GM18499 (cell line): Measurements from ENCODE around the gene C3orf20.

Experiments
- ATAC-seq: cut with Tn5 transposase; IDR thresholded peaks from one replicate; pipeline ENCODE4 v1.9.1; 2021; ENCODE audit warnings: moderate number of reproducible peaks; ENCODE audit not compliant: insufficient read depth, unreplicated experiment

C3orf20 gene

DNA sequence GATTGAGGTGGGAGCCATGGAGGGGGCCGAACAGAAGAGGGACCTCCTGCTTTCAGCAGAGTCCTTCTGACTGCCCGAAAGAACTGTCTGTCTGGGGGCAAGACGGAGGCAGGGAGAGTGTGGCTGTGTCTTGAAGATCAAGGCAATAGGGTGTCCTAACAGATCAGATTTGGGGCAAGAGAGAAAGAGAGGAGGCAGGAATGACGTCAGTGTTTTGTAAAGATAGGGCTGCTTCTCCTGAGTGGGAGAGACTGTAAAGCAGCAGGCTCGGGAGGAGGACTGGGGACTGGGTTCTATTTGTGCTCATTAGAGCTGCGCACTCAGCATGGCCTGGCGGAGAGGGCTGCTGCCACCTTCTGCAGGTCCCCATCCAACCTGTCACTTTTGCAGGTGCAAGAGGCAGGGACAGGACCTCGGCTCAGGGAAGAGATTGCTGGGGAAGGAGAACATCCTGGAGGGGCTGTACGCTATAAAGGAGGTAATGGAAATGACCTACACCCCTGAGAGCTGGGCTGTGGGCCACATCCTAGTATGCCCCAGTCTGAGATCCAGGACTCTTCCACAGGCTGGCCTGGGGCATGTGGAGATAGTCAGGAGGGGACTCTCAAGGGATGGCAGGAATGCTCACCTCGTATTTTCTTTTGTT is 114.8 kb downstream of the C3orf20 start:
- ATAC-seq = no peak

DNA sequence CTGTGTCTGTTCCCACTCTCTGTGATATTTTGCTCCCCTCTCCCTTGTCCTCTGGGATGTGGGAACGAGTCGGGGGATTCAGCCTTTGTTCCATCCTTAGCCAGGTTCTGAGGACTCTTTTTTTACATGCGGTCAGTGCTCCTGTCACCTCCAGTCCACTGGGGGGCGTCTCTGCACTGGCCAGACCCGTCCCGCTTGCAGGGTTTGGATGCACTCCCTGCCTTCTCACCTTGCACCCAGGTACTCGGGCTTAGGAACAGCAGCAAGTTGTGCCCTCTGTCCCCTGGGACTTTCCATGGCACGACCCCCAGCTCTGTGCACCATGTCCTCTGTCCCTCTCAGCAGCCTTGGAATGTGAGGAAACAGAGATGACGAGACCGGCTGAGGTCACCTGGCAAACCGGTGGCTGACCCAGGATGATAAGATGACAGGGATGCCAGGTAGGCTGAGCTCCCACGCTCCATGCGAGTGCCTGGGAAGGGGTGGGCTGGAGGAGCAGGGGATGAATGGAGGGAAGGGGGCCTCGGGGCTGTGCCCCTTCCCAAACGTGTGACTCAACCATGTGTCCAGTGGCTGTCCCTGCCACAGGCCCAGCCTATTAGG is 116.5 kb downstream of the C3orf20 start:
- ATAC-seq = no peak

DNA sequence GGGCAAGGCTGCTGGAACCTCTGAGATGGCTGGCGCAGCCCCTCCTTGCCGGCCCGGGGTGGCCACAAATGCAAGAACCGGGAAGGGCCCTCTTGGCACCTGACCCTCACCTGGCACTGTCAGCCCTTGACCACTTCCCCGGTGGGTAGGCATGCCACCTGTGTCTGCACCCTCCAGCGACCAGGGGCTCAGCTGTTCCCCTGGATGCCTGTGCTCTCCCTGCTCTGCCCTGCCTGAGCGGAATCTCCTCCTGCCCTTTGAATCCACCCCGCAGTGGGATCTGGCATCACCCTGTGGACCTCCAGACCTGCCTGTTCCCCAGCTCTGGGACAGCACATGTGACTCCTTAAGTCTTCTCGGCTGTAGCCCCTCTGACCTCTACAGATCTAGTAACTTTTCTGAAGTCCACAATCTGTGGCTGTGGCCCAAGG is 117.8 kb downstream of the C3orf20 start:
- no peak for ATAC-seq

DNA sequence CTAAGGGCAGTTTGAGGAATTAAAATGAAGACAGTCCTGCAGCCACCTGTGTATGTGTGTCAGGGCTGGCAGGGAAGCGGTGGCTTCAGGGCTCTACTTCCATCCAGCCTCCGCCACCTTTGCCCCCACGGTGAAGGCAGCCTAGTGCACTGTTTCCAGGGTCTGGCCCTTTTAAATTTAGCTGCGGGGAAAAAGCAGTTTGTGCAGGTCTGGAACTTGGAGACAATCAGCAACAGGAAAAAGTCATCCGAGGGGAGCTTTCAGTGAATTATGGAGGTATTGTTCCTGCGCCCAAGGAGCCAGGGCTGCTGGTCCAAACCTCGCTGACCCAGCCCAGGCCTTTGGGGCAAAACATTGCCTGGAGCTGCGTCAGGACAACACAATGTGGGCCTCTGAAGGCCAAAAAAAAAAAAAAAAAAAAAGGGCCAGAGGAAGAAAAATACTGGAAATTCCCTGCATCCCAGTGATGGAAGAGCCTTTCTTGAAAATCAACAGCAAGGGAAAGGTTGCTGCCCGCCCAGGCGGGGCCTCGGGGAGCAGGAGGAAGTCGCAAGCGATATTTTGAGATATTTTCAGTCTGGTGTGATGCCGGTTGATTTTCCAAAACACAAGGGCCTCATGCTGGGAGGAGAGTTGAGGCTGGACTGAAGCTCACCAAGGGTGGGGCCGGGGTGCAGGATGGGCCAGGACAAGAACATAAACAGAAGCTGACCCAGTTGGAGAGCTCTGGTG is 118.4 kb downstream of the C3orf20 start:
- no peak for ATAC-seq

DNA sequence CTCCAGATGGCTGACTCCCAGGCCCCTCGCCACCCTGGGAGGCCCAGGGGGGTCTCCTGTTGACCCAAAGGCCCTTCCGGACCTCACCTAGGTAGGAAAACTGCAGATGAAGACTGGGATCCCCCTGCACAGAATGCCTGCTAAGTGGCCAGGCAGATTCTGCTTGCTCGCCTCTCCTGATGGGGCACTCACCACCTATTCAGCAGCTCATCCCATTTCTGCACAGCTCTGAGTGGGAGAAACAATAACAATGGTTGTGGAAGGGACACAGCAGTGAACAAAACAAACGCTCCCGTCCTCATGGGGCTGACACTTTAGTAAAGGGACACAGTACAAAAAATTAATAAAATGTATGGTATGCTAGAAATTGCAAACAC is 118.9 kb downstream of the C3orf20 start:
- ATAC-seq = no peak

DNA sequence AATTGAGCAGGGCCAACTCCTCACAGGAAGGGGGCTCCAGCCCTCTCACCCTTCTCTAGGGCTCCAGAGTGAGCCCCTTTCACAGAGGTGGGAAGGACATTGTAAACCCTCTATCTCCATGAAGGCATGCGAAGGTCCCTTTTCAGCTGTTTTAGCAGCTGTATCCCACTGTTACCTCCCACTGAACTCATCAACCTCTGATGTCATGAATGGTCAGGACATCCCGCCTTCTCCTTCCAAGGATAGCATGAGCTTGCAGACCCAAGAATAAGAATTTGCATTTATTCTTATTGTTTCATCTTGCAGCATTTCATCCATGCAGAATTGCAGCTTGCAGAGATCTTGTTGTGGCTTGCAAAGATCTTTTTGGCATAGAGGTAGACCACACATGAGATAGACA is 119.5 kb downstream of the C3orf20 start:
- ATAC-seq = no peak

DNA sequence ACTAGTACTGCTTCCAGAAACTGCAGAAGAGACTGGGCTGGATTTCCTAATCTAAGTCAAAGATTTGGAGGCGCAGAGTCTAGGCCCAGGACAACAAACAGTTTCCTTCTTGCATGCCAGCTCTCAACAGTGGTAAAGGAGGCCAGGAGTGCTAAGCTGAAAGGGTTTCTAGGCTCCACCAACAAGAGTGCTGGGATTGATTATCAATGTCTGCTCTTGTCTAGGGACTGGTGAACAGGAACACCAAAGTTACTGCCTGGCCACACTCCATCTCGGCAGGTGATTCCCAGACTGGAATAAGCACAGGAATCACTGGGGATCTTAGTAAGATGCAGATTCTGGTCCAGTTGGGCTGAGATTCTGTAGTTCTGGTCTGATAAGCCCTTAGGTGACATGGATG is 121.1 kb downstream of the C3orf20 start:
- ATAC-seq = no peak

DNA sequence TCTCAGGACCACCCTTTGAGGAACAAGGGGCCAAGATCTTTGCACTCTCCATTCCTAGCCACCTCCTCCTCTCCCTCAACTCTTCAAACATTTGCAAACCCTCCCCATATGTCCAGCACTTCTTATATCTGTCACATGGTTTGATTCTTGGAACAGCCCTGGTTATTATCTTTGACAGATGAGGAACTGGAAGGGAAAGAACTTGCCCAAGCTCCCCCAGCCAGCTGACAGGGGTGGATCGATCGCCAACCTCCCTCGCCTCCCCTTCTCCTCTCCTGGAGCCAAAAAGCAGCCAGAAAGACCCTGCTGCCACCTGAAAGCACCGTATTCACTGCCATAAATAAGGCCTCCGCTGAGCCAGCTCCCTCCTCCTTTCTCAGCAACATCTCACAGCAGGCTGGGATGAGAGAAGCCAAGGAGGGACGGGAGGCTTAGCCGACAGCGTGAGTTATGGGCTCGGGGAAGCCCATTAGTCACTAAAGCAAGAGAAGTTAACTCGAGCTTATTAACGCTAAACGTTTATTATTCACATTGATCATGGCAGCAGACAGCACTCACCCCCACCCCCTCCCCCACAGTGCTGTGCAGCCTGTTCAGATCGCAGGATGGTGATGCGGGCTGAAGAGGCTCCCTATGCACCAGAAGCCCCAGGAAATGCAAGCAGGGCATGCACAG is 121.6 kb downstream of the C3orf20 start:
- no peak for ATAC-seq

DNA sequence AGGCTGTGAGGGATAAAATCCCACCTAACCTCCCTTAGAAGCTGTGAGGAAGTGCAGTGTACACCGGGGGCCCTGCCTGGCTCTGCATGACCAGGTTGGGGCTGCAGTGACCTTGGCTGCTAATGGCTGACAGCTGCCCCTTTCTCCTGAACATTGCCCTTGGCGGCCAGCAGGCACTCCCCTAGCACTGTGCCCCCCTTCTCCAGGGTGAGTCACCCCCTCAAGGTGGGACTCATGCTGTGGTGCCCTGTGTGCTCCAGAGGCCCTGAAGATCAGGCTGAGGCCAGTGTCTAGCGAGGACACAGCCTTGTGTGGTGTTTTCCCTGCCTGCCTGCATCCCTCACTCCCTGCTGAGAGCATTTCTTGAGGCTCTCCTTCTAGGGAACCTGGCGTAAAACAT is 122.8 kb downstream of the C3orf20 start:
- no peak for ATAC-seq

DNA sequence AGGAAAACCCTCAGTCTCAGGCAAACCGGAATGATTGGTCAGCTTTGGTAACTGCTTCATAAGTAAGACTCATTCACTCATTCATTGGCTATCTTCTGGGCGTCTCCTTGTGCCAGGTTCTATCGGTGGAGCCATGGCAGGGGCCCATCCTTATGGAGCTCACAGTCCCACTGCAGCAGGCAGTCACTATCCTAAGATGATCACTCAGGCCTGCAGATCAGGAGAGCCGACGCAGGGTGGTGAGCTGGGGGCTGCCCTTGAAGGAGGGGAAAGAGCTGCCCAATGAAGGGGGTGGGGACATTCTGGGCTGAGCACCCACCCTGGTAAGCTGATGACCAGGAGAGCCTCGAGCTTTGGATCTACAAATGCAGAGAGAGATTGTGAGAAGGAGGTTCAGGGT is 123.3 kb downstream of the C3orf20 start:
- no peak for ATAC-seq

DNA sequence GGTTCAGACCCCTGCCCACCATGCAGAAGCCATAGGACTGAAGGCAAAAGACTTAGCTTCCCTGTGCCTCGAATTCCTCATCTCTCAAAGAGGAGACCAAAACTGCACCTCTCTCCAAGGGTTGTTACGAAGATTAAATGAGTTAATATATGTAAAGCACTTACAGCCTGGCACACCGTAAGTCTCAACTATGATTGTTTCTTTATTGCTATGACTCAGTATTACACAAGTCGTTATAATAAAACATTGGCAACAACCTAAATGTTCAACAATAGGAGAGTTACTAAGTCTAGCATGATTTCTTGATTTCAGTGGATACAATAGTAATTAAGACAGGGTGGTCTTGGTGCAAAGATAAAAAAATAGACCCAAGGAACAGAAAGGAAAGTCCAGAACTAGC is 124.2 kb downstream of the C3orf20 start:
- ATAC-seq = no peak

DNA sequence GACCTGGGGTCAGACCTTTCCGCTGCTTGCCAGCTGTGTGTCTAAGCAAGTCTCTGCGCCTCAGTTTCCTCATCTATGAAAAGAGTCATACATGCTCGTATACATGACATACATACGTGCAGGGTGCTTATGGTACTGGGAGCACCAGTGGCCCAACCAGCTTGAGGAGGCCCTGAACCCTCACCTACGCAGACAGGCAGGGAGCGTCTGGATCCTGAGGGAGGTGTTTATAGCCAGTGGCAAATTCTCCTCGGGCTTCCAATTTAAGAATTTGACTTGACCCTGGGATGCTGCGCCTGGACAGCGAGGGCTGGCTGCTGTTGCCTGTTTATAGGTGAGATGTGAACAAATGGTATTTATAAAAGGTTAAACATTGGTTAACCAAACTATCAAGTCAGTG is 126.1 kb downstream of the C3orf20 start:
- no peak for ATAC-seq

DNA sequence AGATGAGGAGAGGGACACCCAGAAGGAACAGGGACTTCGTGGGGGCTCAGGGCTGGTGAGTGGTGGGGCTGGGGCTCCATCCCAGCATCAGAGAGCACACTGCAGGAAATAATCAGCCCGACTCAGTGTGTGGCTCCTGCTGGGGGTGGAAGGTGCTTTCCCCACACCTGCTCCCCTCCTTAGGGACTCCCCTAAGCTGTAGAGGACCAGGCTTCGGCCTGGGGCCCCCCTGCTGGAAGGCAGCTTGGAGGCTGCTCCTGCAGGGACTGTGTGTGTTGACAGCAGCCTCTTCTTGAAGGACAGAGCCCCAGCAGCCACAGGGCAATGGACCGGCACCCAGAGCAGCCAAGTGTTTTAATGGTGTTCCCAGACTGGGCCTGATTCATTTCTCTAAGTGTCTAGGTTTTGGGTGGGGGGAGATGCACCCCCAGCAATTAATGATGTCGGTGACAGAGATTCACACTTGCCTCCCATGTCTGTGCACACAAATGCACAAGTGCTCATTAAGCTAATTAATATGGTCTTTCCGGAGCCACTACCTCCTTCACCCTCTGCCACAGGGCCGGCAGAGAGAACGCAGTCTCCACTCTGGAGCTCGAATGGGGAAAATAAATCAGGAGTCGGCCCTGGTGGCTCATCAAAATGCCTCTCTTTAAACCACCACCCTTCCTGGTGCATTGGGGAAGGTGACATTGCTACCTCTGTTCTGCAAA is 126.9 kb downstream of the C3orf20 start:
- ATAC-seq = no peak

DNA sequence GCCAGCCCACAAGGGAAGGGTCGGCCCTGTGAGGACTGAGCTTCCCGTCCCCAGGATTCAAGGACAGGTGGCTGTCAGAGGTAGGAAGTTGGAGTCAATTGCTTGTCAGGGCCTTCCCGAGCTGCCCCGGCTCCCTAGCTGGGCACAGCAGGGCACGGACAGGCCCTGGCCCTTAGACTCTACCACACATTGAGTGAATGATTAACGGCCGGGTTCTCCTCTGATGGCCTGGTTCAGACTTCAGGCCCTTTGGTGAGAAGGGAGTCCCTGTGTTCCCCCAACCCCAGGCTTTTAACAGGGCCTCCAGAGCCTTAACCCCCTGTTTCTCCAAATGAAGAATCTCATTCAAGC is 127.4 kb downstream of the C3orf20 start:
- no peak for ATAC-seq

DNA sequence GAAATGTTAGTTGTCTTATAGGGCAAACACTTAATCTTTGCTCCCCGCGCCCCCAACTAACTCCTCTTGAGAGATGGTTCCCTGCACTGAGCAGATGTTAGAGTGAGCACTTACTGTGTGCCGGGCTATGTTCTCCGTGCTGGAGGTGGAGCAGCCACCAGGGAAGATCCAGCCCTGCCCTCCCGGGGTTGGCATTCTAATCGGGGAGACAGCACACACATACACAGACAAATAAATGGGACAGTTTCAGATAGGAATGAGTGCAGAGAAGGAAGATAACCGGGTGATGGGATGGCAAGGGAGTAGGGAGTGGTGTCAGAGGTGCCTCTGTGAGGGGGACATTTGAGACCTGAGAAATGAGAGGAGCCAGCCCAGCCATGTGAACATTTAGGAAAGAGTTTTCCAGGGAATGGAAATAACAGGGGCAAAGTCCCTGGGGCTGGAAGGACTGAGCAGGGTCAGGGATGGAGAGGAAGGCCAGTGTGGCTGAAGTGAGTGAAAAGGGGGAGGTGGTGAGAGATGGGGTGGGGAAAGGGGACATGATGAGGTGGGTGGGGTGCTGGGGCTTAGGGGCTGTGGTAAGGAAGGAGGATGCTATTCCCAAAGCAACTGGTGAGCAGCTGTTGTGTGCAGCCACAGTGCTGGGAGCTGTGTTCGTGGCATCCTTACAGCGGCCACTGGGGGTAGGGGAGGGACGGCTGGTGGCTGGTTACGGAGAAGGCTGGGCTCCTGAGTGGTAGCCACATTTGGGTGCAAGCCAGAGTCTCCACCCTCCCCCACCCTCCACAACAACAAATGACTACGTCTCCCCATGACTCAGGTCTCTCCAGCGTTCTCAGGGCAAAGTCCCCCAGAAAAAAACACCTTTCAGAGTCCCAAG is 128.4 kb downstream of the C3orf20 start:
- ATAC-seq = no peak

DNA sequence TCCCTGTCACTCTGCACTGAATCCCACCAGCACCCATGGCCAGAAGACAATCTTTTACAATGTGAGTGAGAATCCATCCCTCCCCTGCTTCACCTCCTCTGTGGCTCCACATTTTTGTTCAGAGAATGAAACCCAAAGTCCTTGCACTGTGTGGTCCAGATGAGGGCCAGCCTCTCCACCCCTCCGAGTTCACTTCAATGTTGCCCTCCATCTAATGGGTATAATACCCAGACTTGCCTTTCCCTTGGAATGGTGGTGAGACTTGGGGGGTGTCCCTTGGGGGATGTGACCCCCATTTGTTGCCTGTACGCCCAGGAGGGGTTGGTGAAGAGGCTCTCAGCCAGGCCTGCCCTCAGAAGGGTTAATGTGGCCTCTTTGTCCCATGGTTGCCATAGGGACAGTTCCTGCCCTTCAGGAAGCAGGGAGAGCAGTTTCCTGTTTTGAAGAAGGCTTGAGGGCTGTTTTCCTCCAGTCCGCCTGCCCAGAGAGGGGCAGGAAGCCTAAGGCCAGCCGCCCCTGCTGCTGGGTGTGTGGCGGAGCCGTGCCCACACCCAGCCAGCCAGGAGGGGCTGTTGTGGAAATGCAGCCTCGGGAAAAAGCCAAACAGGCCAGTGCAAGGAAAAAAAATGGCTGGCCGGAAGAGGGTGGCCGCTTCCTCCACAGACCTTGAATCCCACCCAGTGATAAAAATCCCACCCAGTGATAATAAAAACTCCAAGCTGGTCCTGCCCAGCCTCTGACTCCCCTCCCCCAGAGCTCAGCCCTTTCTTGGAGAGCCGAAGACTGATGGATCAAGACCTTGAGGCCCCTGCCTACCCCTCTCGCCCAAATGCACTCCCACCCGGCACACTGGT is 129.3 kb downstream of the C3orf20 start:
- ATAC-seq = no peak

DNA sequence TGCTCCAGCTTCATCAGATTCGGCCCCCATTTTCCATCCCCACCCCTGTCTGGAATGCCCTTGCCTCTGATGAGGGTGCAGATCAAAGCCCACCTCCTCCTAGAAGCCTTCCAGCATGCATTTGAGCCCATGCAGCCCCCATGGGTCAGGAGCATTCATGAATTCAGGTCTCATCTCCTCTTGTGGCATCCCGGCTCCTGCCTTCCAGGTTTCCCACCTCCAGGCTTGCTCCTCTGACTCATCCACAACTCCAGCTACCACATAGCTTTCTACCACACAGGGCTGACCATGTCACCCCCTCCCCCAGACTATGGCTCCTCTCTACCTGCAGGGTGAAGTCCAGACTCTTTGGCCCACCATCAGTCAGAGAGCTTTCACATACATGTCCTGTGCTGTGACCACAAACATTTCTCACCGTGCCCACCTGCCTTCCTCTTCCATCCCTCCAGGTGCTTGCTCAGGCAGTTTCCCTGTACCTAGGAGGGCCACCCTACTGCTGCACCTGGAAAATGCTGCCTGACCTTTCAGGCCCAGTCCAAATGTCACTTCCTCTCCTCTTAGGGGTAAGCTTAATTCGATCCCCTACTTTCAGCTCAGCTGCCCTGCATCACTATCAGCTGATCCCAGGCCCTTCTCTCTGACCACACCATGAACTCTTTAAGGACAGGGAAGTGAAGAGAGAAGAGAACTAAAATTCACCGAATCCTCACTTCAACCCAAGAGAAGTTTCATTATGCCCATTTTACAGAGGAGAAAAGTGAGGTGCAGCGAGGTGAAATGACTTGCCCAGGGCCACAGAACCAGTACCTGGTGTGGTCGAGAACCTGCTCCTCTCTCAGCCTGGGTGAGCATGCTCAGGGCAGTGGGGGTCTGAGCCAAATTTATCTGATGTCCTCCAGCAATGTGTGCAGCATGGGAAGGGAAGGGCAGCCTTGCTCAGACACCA is 130.2 kb downstream of the C3orf20 start:
- ATAC-seq = no peak
